ENCODE data around the gene ARHGAP32.
A peak's percentile ranks its signal among the peaks of the same experiment; 100 is the strongest.

The ARHGAP32 gene

DNA sequence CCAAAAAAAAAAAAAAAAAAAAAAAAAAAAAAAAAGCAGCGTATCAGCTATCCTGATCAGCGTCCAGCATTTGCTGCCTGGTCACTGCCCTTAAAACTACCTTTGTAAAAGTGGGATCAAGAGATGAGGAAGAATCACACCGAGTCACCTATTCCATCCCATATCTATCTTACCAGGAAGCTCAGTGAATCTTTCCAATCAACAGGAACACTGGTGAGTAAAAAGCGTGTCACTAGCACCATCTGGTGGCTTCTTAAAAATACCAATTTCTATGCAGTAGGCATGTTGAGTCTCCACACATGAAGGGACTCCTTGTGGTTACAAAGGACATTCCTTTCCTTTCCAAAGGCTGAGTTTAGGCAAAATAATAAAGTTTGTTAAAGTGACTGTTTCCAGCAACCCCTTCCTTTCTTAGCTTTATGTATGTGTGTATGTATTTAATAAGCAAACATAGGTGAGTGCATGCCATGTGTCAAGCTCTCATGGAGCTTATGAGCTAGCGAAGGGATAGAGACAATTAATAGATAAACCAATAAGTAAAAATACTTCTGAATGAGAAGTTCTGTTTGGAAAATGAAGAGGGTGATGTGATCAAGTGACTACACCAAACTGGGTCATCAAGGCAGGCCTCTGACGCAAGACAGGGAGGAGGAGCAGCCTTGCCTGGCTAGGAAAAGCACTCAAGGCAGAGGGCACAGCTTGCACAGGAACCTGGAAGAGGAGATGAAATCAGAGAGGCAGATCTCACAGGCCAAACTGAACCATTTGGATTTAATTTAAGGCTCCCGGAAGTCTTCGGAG, 235.5 kb downstream of the ARHGAP32 start:
- peak; percentile 79 for DNase-seq (ENCODE audit: low spot score)

- no peak for DNase-seq (ENCODE audit: low spot score)
Observed at GRCh38 chr11:128955636-128956035, 236.5 kb downstream of the ARHGAP32 start.

DNA sequence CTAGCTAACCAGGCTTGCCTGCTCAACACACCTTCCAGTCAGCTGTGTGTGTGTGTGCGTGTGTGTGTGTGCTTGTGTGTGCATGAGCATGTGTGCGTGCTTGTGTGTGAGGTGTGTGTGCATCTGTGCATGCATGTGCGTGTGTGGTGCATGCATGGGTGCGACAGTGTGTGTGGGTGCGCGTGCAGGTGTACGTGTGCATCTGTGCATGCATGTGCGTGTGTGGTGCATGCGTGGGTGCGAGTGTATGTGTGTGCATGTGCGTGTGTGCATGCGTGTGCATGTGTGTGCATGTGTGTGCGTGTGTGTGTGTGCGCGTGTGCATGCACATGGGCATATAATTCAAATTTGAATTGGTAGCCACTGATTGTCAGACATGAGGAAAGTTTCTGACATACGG, 239.0 kb downstream of the ARHGAP32 start:
- no peak for DNase-seq (ENCODE audit: low spot score)

- DNase-seq (ENCODE audit: low spot score) = no peak
Observed at GRCh38 chr11:128949791-128950454, 242.2 kb downstream of the ARHGAP32 start.

- no peak for DNase-seq (ENCODE audit: low spot score)
Observed at GRCh38 chr11:128948583-128948982, 243.5 kb downstream of the ARHGAP32 start.

DNA sequence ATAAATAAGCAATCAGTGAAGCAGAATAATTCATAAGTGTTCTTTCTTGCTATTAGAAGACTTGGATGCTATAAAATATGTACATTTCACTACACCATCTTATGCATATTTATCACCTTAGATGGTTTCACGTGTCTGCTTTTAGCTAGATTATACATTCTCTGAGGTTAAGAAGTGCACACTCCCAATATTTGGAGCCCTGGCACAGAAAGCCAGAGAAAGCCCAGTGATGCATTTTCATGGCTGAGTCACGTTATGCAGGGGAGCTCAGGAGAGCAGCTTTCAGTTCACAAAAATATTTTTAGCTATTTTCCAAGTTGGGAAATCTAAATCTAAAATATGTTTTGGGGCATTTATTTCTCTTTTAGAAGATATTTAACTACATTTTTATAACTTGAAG, 244.4 kb downstream of the ARHGAP32 start:
- no peak for DNase-seq (ENCODE audit: low spot score)

DNA sequence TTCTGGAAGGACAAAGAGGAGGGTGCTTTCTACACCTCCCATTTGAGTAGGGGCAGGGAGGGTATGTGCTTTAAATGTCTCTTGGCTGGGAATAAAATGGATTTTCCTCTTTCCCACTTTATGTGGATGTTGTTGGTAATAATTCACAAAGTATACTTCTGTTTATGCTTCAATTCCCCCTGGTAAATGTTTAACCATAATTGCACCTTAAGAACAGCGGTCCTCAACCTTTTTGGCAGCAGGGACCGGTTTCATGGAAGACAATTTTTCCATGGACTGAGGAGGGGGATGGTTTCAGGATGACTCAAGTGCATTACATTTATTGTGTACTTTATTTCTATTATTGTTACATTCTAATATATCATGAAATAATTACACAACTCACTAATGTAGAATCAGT, 245.5 kb downstream of the ARHGAP32 start:
- DNase-seq (ENCODE audit: low spot score) = no peak

- DNase-seq (ENCODE audit: low spot score) = no peak
Observed at GRCh38 chr11:128943428-128943976, 248.6 kb downstream of the ARHGAP32 start.

- no peak for DNase-seq (ENCODE audit: low spot score)
Observed at GRCh38 chr11:128942817-128943427, 249.2 kb downstream of the ARHGAP32 start, which contains the start of gene TP53AIP1. Gene TP53AIP1 (minus strand): TSS chr11:128942871. CDS start chr11:128937818, 5,053 bp downstream.

DNA sequence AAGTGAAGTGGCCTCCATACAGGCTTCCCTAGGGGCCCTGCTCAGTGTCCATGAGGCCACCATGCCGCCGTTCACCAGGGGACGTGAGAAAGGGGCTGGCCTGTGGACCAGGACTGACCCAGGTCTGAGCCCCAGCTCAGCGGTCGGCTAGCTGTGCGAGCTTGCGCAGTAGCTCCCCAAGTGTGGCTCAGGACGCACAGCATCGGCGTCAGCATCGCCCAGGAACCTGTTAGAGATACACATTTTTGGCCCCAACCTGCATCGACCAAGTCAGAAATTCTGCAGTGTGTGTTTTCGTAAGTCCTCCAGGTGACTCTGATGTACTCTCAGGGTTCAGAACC, 249.9 kb downstream of the ARHGAP32 start:
- DNase-seq (ENCODE audit: low spot score) = no peak

DNA sequence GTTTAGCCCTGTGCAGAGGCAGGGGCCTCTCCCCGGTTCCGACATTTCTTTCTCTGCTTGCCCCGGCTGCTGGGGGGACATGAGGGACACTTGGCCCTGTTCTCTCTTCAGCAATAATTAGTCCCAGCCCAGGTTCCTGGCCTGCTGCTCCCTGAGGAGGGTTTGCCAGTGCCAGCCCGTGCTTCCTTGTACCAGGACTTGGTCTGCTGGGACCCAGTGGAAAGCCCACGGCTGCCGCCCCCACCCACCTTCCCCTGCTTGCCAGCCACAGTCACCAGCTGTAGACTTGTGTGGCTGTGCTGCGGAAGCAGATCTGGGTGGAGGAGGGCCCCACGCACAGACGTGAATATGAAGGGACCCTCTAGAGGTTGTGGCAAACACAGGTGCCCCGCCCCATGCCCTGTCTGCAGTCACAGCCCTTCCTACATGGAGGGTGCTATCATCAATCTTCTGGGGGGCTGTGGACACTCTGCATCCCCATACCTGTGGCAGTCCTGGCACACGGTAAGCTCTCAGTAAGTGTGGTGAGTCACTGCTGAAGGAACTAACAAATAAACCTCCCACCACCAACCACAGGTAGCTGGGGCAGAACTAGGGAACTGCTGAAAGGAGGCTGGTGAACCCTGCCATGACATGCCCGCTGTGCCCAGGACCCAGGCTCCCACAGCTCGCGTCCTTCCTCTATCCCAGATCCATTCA, 250.4 kb downstream of the ARHGAP32 start:
- no peak for DNase-seq (ENCODE audit: low spot score)

GRCh38 chr11:128941110-128941509, 251.0 kb downstream of the ARHGAP32 start:
- DNase-seq (ENCODE audit: low spot score) = no peak

DNA sequence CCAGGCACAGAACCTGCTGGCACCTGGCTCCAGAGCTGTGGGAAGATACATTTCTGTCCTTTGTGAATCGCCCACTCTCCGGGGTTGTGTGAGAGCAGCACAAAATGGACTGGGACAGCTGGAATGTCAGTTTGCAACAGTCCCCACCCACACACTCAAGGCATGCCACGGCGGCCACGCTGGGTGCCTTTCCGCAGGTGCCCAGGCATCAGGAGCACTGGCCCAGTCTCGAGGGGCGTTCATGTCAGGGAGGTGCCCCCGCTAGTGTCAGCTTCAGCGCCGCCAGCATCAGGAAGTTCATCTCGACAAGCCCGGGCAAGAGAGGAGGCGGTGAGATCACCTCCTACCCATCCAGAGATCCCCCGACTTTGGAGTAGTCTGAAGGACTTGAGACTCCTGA, 251.5 kb downstream of the ARHGAP32 start:
- DNase-seq (ENCODE audit: low spot score) = no peak

DNA sequence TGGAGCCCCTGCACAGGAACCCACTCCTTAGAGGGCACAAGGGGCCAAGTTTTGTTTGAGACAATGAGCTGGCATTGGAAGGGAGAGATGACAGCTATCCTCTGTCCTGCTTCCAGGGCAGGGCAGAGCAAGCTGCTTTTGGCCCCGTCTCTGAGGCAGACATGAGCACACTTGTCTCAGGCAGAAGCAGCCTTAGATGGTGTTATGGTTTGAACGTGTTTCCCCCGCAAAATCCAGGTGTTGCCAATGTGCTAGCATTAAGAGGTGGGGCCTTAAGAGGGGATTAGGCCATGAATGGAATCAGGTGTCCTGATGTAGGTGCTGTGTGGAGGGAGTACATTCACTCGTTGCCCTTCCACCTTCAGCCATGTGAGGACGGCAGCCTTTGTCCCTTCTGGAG, 252.0 kb downstream of the ARHGAP32 start:
- no peak for DNase-seq (ENCODE audit: low spot score)

DNA sequence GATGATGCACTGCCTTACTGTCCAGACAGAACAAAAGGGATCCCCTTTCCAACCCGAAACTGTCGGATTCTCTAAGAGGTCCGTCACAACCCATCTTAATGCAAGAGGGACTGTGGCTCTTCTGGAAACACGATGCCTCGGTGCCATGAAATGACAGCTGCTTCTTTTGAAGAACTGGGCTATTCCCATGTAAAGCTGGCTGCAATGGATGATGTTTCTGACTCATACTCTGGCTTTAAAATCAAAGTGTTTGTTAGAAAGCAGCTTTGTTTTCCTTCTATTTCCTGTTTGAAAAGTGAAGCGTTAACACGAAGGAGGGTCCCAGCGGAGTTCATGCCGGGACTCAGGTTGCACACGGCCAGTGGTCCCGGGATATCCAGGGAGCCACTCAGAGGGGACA, 252.5 kb downstream of the ARHGAP32 start:
- DNase-seq (ENCODE audit: low spot score) = no peak

DNA sequence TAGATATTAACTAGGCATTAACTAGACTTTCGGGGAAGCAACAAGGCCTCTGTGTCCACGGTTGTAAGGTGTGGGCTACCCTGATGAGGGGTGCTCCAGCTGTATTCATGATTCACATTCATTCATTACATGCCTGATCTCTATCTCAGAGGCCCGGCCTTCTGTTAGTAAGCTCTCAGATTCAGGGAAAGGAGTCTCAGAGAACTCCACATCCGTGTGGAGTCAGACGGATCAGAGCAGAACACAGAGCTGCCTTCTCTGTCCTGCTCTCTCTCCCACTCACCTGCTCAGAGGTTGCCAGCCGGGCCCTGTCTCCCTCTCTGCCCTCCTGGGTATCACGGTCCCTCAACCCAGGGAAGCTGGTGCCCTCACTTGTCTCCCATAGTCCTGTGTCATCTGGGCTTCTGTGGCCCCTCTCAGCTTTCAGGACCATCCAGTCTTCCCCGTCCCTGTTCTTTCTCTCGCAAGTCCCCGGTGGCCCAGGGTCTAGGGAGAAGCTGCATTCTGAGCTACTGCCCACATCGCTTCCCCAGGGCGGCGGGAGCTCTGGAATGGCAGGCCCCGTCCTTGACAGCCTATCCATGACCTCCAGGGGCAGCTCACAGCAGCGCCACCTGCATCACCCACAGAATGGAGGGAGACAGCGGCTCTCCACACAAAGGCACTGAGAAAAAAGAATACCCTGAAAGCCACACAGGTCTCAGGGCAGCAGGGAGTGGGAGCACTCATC, 253.8 kb downstream of the ARHGAP32 start:
- DNase-seq (ENCODE audit: low spot score) = no peak

- DNase-seq (ENCODE audit: low spot score) = no peak
Observed at GRCh38 chr11:128937480-128937879, 254.6 kb downstream of the ARHGAP32 start.

- DNase-seq (ENCODE audit: low spot score) = no peak
Observed at GRCh38 chr11:128936606-128937251, 255.4 kb downstream of the ARHGAP32 start.

DNA sequence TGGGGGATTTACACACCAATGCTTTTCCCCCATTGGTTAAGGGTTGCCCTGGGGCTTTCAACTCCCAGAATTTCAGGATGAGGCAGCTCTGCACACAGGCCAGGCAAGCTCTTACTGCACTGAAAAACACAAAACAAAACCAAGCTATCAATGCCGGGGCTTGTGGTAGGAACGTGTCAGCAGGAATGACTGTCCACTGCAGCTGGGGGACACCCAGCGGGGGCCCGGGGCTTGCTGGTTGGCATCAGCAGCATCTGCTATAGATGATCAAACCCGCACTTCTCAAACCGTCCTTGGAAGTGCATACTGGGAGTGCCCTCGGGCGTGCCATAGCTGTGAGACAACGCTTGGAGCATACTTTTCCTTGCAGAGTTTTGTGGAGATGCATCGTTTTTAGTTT, 257.2 kb downstream of the ARHGAP32 start:
- DNase-seq (ENCODE audit: low spot score) = no peak

- no peak for DNase-seq (ENCODE audit: low spot score)
Observed at GRCh38 chr11:128934351-128934750, 257.8 kb downstream of the ARHGAP32 start.
